ENCODE measurements around the gene CFAP57.

The CFAP57 gene

DNA sequence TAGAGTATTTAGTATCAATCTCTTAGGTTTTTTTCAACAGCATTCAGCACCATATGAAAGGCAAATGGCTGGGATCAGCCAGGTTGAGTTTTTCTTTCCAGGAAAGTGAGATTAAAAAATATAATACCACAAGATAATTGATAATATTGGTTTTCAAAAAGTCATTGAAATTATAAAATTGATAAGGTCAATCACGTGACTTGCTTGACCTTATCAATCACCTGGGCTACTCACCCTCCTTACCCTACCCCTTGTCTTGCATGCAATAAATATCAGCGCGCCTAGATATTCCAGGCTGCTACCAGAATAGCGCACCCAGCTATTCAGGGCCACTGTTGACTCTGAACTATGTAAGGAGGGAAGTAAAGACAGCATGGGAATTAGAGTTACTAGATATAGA, 31.5 kb upstream of the CFAP57 start:
- WGBS, 2 experiments (ENCODE audit: insufficient coverage in 2 of 2): 100% methylated on average over 3 of the region's 4 CpGs; no CpG with 5 or more reads in 1 of the 2 experiments
- Histone ChIP-seq H3K27ac (ENCODE audit: low read depth, low read length, severe bottlenecking) (no peak overlapping the region), H3K4me1 (ENCODE audit: control insufficient read depth, insufficient read depth, low read length, poor library complexity, severe bottlenecking) (no peaks in the 10 kb centered on the region), H3K36me3 (ENCODE audit: control insufficient read depth, insufficient read depth, low read length) (no peaks in the 10 kb centered on the region), H3K9me3 (ENCODE audit: control insufficient read depth, low read length) (peaks cover 4% of the 10 kb centered on the region), H3K4me3 (ENCODE audit: extremely low read depth, insufficient read depth, low read length, poor library complexity, severe bottlenecking) (no peak overlapping the region)

DNA sequence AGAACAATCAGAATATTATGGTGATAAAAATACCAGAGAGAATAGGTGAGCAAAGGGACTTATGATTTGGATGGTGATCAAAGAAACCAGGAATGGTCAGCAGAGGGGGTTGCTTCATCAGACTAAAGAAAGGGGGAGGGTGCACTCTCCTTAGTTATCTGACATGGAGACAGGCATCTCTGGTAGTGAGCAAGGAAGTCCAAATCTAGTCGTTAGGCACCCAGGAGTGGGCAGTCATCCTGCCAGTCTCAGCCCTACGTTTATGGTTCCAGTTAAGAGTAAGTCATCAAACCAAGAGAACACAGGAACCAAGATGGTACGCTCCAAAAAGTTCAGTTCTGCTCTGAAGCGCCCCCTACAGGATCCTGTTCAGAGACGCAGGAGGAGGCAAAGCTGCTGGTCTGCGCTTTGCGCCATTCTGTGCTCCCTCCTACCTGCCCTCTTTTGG, 28.7 kb upstream of the CFAP57 start:
- H3K4me3 ChIP-seq (ENCODE audit: extremely low read depth, insufficient read depth, low read length, poor library complexity, severe bottlenecking): no peak overlapping the region
- WGBS, 2 experiments (ENCODE audit: insufficient coverage in 2 of 2): 65 to 67% methylated on average over 7 of the region's 7 CpGs
- no peak overlapping the region for H3K27ac ChIP-seq (ENCODE audit: low read depth, low read length, severe bottlenecking)
- H3K4me1 ChIP-seq (ENCODE audit: control insufficient read depth, insufficient read depth, low read length, poor library complexity, severe bottlenecking): peaks cover 3% of the 10 kb centered on the region
- no peaks in the 10 kb centered on the region for H3K36me3 ChIP-seq (ENCODE audit: control insufficient read depth, insufficient read depth, low read length)
- H3K9me3 ChIP-seq (ENCODE audit: control insufficient read depth, low read length): peaks cover 4% of the 10 kb centered on the region

DNA sequence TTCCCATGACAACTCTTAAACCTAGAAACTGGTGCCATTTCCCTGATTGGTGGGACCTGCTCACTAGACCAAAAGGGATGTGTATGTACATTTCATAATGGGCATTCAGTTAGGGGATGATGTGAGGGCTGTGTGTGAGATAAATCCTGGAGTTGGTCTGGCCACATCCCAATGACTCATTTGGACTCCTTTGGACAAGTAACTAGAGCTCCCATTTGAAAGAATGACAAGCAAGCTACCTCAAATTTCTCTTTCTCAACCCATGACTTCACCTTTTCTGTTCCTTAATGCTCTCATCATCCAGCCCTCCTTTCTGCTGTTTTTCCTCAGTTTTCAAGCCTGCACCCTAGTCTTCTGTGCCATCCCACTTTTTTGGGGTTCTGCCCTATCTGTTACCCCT, 27.9 kb upstream of the CFAP57 start:
- Histone ChIP-seq H3K27ac (ENCODE audit: low read depth, low read length, severe bottlenecking) (no peak overlapping the region), H3K4me3 (ENCODE audit: extremely low read depth, insufficient read depth, low read length, poor library complexity, severe bottlenecking) (no peak overlapping the region), H3K36me3 (ENCODE audit: control insufficient read depth, insufficient read depth, low read length) (no peaks in the 10 kb centered on the region), H3K9me3 (ENCODE audit: control insufficient read depth, low read length) (peaks cover 4% of the 10 kb centered on the region), H3K4me1 (ENCODE audit: control insufficient read depth, insufficient read depth, low read length, poor library complexity, severe bottlenecking) (peaks cover 6% of the 10 kb centered on the region)

DNA sequence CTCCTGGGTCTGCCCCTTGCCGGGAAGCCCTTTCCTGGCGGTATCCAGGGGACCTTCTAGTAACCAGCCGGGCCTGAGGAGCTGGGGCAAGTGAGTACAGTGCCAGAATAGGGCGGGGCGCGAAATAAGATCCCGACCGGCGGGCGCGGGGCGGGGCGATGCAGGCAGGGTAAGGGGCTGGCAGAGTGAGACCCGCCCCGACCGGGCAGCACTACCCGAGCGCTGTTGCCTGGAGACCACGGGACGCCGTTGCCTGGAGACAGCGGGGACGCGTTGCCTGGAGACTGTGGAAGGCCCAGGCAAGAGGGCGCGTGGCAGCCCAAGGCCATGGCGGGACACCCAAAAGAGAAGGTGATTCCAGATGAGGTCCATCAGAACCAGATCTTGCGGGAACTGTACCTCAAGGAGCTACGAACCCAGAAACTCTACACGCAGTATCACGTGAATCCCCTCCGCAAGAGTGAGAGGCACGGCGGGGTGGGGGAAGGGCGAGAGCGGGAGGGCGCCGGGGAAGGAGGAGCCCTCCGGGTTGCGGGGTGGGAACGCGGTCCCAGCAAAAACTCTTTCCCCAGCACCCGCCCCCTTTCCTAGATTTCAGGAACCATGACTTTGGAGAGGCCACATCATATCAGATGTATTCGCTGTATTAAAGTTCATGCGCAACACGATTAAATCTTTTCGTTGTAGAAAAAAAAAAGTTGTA, 24.4 kb upstream of the CFAP57 start:
- WGBS, 2 experiments (ENCODE audit: insufficient coverage in 2 of 2): 2 to 5% methylated on average over 36 to 40 of the region's 47 CpGs
- H3K4me3 ChIP-seq (ENCODE audit: extremely low read depth, insufficient read depth, low read length, poor library complexity, severe bottlenecking): peak overlapping the region; percentile 37
- no peak overlapping the region for H3K27ac ChIP-seq (ENCODE audit: low read depth, low read length, severe bottlenecking)
- peaks cover 8% of the 10 kb centered on the region for H3K4me1 ChIP-seq (ENCODE audit: control insufficient read depth, insufficient read depth, low read length, poor library complexity, severe bottlenecking)
- no peaks in the 10 kb centered on the region for H3K9me3 ChIP-seq (ENCODE audit: control insufficient read depth, low read length)
- H3K36me3 ChIP-seq (ENCODE audit: control insufficient read depth, insufficient read depth, low read length): no peaks in the 10 kb centered on the region

DNA sequence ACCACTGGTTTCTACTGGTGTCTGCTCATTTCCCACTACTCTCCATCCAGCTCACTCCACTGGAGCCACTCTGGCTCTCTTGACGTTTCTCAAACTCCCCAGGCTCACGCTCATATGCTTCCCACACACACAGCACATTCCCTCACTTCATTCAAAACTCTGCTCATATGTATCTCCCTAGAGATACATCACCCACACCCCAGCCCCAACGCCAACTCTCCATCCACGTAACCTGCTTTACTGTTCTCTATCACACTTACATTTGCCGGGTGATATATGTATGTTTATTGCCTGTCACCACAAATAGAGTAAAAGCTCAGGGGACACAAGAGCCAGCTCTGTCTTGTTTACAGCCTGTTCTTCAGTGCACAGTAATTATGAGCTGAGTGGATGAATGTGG, 22.2 kb upstream of the CFAP57 start:
- H3K4me1 ChIP-seq (ENCODE audit: control insufficient read depth, insufficient read depth, low read length, poor library complexity, severe bottlenecking): peaks cover 13% of the 10 kb centered on the region
- no peak overlapping the region for H3K4me3 ChIP-seq (ENCODE audit: extremely low read depth, insufficient read depth, low read length, poor library complexity, severe bottlenecking)
- H3K9me3 ChIP-seq (ENCODE audit: control insufficient read depth, low read length): no peaks in the 10 kb centered on the region
- H3K36me3 ChIP-seq (ENCODE audit: control insufficient read depth, insufficient read depth, low read length): no peaks in the 10 kb centered on the region
- H3K27ac ChIP-seq (ENCODE audit: low read depth, low read length, severe bottlenecking): no peak overlapping the region
- WGBS, 2 experiments (ENCODE audit: insufficient coverage in 2 of 2): 87 to 92% methylated on average over 2 to 4 of the region's 5 CpGs

DNA sequence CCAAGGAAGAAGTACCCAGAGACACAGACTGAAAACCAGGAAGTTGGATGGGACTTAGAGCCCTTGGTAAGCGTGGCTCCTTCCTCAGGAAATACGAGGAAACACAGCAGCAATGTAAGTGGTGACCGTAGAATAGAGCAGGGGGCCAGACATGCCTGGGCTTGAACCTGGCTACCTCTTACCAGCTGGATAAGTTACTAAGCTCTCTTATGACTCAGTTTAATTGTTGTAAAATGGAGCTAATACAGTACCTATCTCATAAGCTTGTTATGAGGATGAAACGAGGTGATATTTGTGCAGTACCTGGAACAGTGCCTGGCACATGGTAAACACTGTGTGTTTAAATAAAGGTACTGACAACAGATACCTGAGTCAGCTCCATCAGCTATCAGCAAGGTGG, 19.3 kb upstream of the CFAP57 start:
- H3K4me3 ChIP-seq (ENCODE audit: extremely low read depth, insufficient read depth, low read length, poor library complexity, severe bottlenecking): no peak overlapping the region
- H3K4me1 ChIP-seq (ENCODE audit: control insufficient read depth, insufficient read depth, low read length, poor library complexity, severe bottlenecking): peaks cover 13% of the 10 kb centered on the region
- H3K27ac ChIP-seq (ENCODE audit: low read depth, low read length, severe bottlenecking): peak overlapping the region; percentile 49
- WGBS, 2 experiments (ENCODE audit: insufficient coverage in 2 of 2): 88 to 91% methylated on average over 3 to 4 of the region's 4 CpGs
- no peaks in the 10 kb centered on the region for H3K36me3 ChIP-seq (ENCODE audit: control insufficient read depth, insufficient read depth, low read length)
- H3K9me3 ChIP-seq (ENCODE audit: control insufficient read depth, low read length): no peaks in the 10 kb centered on the region

DNA sequence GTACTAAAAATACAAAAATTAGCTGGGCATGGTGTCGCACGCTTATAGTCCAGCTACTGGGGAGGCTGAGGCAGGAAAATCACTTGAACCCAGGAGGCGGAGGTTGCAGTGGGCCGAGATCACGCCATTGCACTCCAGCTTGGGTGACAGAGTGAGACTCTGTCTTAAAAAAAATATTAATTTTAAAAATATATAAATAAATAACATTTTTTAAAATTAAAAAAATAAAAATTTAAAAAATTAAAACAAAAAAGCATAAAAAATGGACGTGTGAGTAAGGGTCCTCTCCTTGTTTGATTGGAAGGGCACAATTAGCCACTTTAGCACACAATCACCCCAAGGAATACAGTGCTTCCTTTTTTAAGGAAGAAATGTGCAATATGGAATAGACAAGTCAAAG, 18.7 kb upstream of the CFAP57 start:
- Histone ChIP-seq H3K4me3 (ENCODE audit: extremely low read depth, insufficient read depth, low read length, poor library complexity, severe bottlenecking) (no peak overlapping the region), H3K36me3 (ENCODE audit: control insufficient read depth, insufficient read depth, low read length) (no peaks in the 10 kb centered on the region), H3K27ac (ENCODE audit: low read depth, low read length, severe bottlenecking) (no peak overlapping the region), H3K4me1 (ENCODE audit: control insufficient read depth, insufficient read depth, low read length, poor library complexity, severe bottlenecking) (peaks cover 10% of the 10 kb centered on the region), H3K9me3 (ENCODE audit: control insufficient read depth, low read length) (no peaks in the 10 kb centered on the region)
- WGBS, 2 experiments (ENCODE audit: insufficient coverage in 2 of 2): 100% methylated on average over 2 of the region's 6 CpGs

DNA sequence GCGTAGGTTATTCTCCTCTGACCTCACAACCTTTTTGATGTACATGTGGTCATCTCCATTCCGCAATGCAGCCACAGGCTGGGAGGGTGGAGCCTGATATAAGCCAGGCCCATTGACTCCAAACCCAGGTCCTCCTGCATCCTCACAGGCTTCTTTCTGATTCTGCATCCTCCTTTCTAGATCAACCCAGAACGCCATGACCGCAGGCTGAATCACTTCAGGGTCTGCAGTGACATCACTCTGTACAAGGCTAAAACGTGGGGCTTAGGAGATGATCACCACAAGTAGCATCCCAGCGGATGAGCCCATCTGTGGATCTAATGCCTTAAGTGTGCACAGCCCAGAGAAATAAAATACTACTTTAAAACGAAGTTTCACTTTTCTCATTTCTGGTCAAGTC, 16.1 kb upstream of the CFAP57 start:
- Histone ChIP-seq H3K4me1 (ENCODE audit: control insufficient read depth, insufficient read depth, low read length, poor library complexity, severe bottlenecking) (peaks cover 7% of the 10 kb centered on the region), H3K27ac (ENCODE audit: low read depth, low read length, severe bottlenecking) (no peak overlapping the region)

DNA sequence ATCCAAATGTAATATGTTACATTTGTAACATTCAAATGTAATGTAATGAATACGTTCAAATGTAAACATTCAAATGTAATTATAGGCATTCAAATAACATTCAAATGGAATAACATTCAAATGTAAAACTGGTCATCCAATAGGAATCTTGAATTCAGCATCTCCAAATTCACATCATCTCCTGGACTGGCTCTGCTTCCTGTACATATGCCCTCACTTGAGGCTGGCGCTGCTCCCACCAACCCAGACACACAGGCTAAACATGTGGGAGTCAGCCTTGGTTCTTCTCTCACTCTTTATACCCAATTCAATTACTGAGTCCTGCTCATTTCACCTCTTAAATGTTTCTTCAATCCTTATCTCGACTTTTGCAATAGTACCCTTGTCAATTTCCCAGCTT, 7.0 kb upstream of the CFAP57 start:
- WGBS, 2 experiments (ENCODE audit: insufficient coverage in 2 of 2): 93 to 100% methylated on average over 1 to 2 of the region's 3 CpGs
- Histone ChIP-seq H3K9me3 (ENCODE audit: control insufficient read depth, low read length) (no peaks in the 10 kb centered on the region), H3K27ac (ENCODE audit: low read depth, low read length, severe bottlenecking) (no peak overlapping the region), H3K4me3 (ENCODE audit: extremely low read depth, insufficient read depth, low read length, poor library complexity, severe bottlenecking) (no peak overlapping the region), H3K4me1 (ENCODE audit: control insufficient read depth, insufficient read depth, low read length, poor library complexity, severe bottlenecking) (no peaks in the 10 kb centered on the region), H3K36me3 (ENCODE audit: control insufficient read depth, insufficient read depth, low read length) (peaks cover 77% of the 10 kb centered on the region)

More for the DNA sequence above, 16.1 kb upstream of the CFAP57 start:
- no peaks in the 10 kb centered on the region for H3K9me3 ChIP-seq (ENCODE audit: control insufficient read depth, low read length)
- 90 to 96% methylated on average over 4 to 6 of the region's 7 CpGs for WGBS, 2 experiments (ENCODE audit: insufficient coverage in 2 of 2)
- no peak overlapping the region for H3K4me3 ChIP-seq (ENCODE audit: extremely low read depth, insufficient read depth, low read length, poor library complexity, severe bottlenecking)
- no peaks in the 10 kb centered on the region for H3K36me3 ChIP-seq (ENCODE audit: control insufficient read depth, insufficient read depth, low read length)

DNA sequence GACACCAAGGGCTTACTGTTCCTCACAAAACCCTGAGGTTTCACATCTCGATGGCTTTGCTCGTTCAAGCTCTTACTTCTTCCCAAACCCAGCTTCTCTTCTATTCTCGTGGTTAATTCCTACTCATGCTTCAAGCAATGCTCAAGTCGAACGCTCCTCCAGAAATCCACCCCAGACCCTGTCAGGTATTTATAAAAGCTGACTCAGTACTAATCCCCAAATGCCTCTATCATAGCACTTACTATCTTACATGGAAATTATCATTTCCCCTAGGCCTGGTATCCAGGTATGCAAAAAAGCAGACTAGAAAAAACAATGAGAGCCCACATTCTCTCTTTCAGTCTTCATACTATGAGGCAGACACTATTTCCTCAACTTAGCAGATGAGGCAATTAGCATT, 6.4 kb upstream of the CFAP57 start:
- Histone ChIP-seq H3K4me1 (ENCODE audit: control insufficient read depth, insufficient read depth, low read length, poor library complexity, severe bottlenecking) (peaks cover 4% of the 10 kb centered on the region), H3K9me3 (ENCODE audit: control insufficient read depth, low read length) (no peaks in the 10 kb centered on the region), H3K36me3 (ENCODE audit: control insufficient read depth, insufficient read depth, low read length) (peaks cover 83% of the 10 kb centered on the region), H3K27ac (ENCODE audit: low read depth, low read length, severe bottlenecking) (no peak overlapping the region), H3K4me3 (ENCODE audit: extremely low read depth, insufficient read depth, low read length, poor library complexity, severe bottlenecking) (no peak overlapping the region)
- WGBS, 2 experiments (ENCODE audit: insufficient coverage in 2 of 2): 94 to 97% methylated on average over 5 of the region's 5 CpGs

DNA sequence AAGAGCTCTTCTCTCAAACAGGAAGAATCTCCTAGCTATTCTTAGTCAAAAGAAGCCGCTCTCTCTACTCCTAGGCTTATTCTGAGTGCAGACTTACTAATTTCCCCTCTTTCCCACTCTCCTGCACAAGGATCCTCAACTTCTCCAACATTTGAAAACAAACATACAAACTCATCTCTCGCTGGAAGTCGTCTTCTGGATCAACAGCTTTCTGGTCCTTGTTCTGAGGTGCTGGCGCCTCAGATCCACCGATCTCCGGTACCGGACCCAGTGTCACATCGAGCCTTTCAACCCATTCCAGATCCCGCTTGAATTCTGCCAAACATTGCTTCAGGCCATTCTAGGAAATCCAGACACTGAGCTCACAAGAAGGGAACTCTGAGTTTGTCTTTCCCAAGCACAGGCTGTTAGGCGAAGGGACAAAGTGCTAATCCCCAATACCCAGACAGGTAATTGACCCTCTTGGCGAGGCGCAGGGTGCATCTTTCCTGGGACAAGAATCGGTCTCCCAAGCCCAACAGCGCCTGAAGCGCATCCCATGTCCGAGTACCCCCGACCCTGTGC, 736 bp upstream of the CFAP57 start:
- Histone ChIP-seq H3K27ac (ENCODE audit: low read depth, low read length, severe bottlenecking) (peak overlapping the region; percentile 86), H3K36me3 (ENCODE audit: control insufficient read depth, insufficient read depth, low read length) (peaks cover 46% of the 10 kb centered on the region), H3K4me3 (ENCODE audit: extremely low read depth, insufficient read depth, low read length, poor library complexity, severe bottlenecking) (peak overlapping the region; percentile 86), H3K9me3 (ENCODE audit: control insufficient read depth, low read length) (peaks cover 5% of the 10 kb centered on the region), H3K4me1 (ENCODE audit: control insufficient read depth, insufficient read depth, low read length, poor library complexity, severe bottlenecking) (peaks cover 4% of the 10 kb centered on the region)
- 11 to 14% methylated on average over 17 of the region's 17 CpGs for WGBS, 2 experiments (ENCODE audit: insufficient coverage in 2 of 2)

All from mesodermal cell (in vitro differentiated cells).